Endothelial cell of umbilical vein (primary cell): Measurements from ENCODE around the gene SPDYE17. TPM values are rescaled to one million over a fixed set of nuclear protein-coding genes. Genes with fewer than 3 reads are reported as not detected.
"Not testable (repeated sequence)": the region's sequence is repeated elsewhere in the genome, so short reads cannot be mapped to it uniquely, and the experiment has no call there.

Experiments used
- BruUV-seq: library from RNA; stranded (reverse); fragments of 400-500 nt; replicated peaks from 2 replicates; lab custom pipeline; 2021; lab: Mats Ljungman, UMichigan
- CTCF ChIA-PET: fragments of 300-600, 350-600 bp; sonication (Branson Sonifier 250); formaldehyde crosslinking; loops from one replicate; lab custom pipeline; 2021; ENCODE audit warnings: antibody characterized with exemption, inconsistent platforms; lab: Charles Lee
- POLR2A ChIA-PET: fragments of 300-600, 350-600 bp; sonication (Branson Sonifier 250); formaldehyde crosslinking; loops from one replicate; lab custom pipeline; 2021; ENCODE audit warnings: antibody characterized with exemption, inconsistent platforms; lab: Charles Lee
- DNase-seq: peaks from one replicate; pipeline ENCODE4 v3.0.0-alpha.2; 2011; ENCODE audit warnings: low read depth, low spot score
- FAIRE-seq: peaks from 2 replicates; lab custom pipeline; 2011; peaks lifted over from hg19 to GRCh38; lab: Jason Lieb, UNC
- H2AFZ ChIP-seq: 2 replicates; pipeline ENCODE4 v1.6.0; 2012; ENCODE audit warnings: low read depth, low read length, control low read depth, inconsistent platforms
- H3K27ac ChIP-seq: 2 replicates; pipeline ENCODE4 v1.5.1; 2011; ENCODE audit warnings: low read depth, mild to moderate bottlenecking, control low read depth, low read length, moderate library complexity; ENCODE audit not compliant: insufficient read depth
- H3K27me3 ChIP-seq, 2 experiments: 2 replicates each; pipeline versions ENCODE4 v1.6.0 to v1.6.1; 2011; ENCODE audit warnings: low read length in 2 of 2, mixed read lengths in 1 of 2; ENCODE audit not compliant: control insufficient read depth in 2 of 2, insufficient read depth in 2 of 2
- H3K36me3 ChIP-seq, 2 experiments: 2 replicates in 1 of 2; 3 replicates in 1 of 2; pipeline ENCODE4 v1.5.1; 2011; ENCODE audit warnings: low read length in 2 of 2, mild to moderate bottlenecking in 1 of 2, moderate library complexity in 1 of 2; ENCODE audit not compliant: control insufficient read depth in 2 of 2, insufficient read depth in 2 of 2; ENCODE audit errors: extremely low read depth in 1 of 2
- H3K4me1 ChIP-seq: 3 replicates; pipeline ENCODE4 v1.5.1; 2011; ENCODE audit warnings: mild to moderate bottlenecking, low read length; ENCODE audit not compliant: control insufficient read depth, insufficient read depth; ENCODE audit errors: extremely low read depth
- H3K4me2 ChIP-seq: 2 replicates; pipeline ENCODE4 v1.6.1; 2011; ENCODE audit warnings: low read length, control low read depth, mixed read lengths; ENCODE audit not compliant: insufficient read depth
- H3K4me3 ChIP-seq, 3 experiments: fragments of 200-600 bp in 1 of 3; sonication (generic), shearing (Covaris generic) in 1 of 3; replicated peaks in 1 of 3; 2 replicates each; pipeline ENCODE4 v1.5.1; 2011 to 2016; ENCODE audit warnings: control low read depth in 3 of 3, low read length in 3 of 3, mild to moderate bottlenecking in 2 of 3, inconsistent platforms in 1 of 3, low read depth in 1 of 3, moderate library complexity in 1 of 3; ENCODE audit not compliant: insufficient read depth in 1 of 3
- H3K79me2 ChIP-seq: 2 replicates; pipeline ENCODE4 v1.6.0; 2012; ENCODE audit warnings: low read length, inconsistent platforms; ENCODE audit not compliant: control insufficient read depth, insufficient read depth
- H3K9ac ChIP-seq: replicated peaks from 2 replicates; pipeline ENCODE3; 2011; ENCODE audit warnings: low read length, control low read depth; ENCODE audit not compliant: insufficient read depth; ENCODE audit errors: extremely low read depth
- H3K9me1 ChIP-seq: replicated peaks from 3 replicates; pipeline ENCODE4 v1.6.0; 2011; ENCODE audit warnings: mild to moderate bottlenecking, low read length; ENCODE audit not compliant: control insufficient read depth, insufficient read depth; ENCODE audit errors: extremely low read depth
- H3K9me3 ChIP-seq: replicated peaks from 2 replicates; pipeline ENCODE4 v1.5.1; 2012; ENCODE audit warnings: low read length, inconsistent platforms; ENCODE audit not compliant: control insufficient read depth, insufficient read depth
- H4K20me1 ChIP-seq: replicated peaks from 2 replicates; pipeline ENCODE3; 2011; ENCODE audit warnings: mild to moderate bottlenecking, low read length; ENCODE audit not compliant: control insufficient read depth, insufficient read depth; ENCODE audit errors: extremely low read depth
- dilution Hi-C: fragments of 300-500 bp; cut with MboI; formaldehyde crosslinking; loops from one replicate; pipeline ENCODE4 v1.15.0; 2019; ENCODE audit warnings: low sequenced_read_pairs; ENCODE audit not compliant: extremely low pct_ligation_motif_present
- intact Hi-C: fragments of 100-400 bp; cut with micrococcal nuclease; formaldehyde crosslinking; loops from one replicate; pipeline ENCODE4 v1.10.0; 2022
- polyA plus RNA-seq, 4 experiments: library from polyadenylated mRNA; depleted of rRNA in 3 of 4; stranded (reverse) in 3 of 4; unstranded in 1 of 4; fragments of >200 nt; gene quantifications; 2 replicates each; pipeline versions ENCODE4 v1.2.1 to v1.2.3, GENCODE V29; 2011 to 2012; ENCODE audit warnings: missing spikeins in 1 of 4
- small RNA-seq: library from RNA; depleted of rRNA; stranded (forward); fragments of <200 nt; gene quantifications from one replicate; pipeline ENCODE3, GENCODE V24; 2012; ENCODE audit warnings: low replicate concordance, low read depth; ENCODE audit not compliant: insufficient read depth, insufficient read length
- total RNA-seq: library from RNA; stranded (reverse); gene quantifications from 2 replicates; pipeline ENCODE4 v1.2.3, GENCODE V29; 2021

SPDYE17 gene
- total and polyA plus RNA-seq, 2 donors (not counting 3 experiments of a cell fraction or from before 2014, with no cell fraction given) = not detected

DNA sequence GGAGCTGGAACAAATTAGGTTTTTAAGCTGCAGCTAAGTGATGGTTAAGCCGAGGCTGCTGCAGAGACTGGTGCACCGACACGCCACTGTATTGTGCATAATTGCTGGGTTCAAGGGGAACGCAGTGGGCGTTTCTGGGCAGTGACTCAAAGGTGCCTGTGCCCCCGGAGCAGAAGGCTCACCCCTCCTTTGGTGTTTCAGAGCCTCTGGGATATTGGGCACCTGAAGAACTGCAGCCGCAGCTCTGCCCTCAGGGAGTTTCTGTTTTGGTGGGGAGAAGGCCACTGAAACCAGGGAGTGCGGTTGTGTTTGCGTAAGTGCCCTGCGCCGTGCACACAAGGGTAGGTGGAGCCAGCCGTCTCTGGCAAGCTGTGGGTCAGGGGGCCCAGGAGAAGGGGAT lies 57.8 kb downstream of the SPDYE17 start:
- BruUV-seq, intact Hi-C loops, CTCF ChIA-PET: not testable (repeated sequence)

DNA sequence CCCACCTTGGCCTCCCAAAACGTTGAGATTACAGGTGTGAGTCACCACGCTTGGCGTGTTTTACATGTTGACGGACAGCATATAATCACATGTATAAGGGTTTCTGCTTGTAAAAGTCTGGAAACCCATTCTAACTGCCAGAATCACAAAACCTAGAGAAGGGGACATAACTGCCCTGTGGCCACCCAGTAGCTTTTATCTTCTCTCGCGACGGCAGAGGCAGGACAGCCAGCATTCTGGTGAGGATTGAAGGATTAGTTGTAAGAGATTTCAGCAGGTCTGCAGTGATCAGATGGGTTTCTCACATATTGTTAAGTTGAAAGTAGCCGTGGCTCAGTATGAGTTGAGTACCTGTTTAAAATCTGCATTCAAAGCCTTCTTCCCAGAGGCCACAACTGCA lies 59.8 kb downstream of the SPDYE17 start:
- FAIRE-seq, intact Hi-C loops: not testable (repeated sequence)

More for the DNA sequence above, 57.8 kb downstream of the SPDYE17 start:
- H3K9me3 ChIP-seq, FAIRE-seq, DNase-seq, H3K79me2 ChIP-seq, H2AFZ ChIP-seq, H3K27ac ChIP-seq, H3K9ac ChIP-seq, H3K9me1 ChIP-seq, H3K4me2 ChIP-seq, H4K20me1 ChIP-seq, dilution Hi-C loops, H3K27me3 ChIP-seq, H3K4me1 ChIP-seq, POLR2A ChIA-PET, H3K36me3 ChIP-seq, H3K4me3 ChIP-seq: not testable (repeated sequence)

More for the DNA sequence above, 59.8 kb downstream of the SPDYE17 start:
- CTCF ChIA-PET, dilution Hi-C loops, H2AFZ ChIP-seq, H3K27ac ChIP-seq, H3K36me3 ChIP-seq, H3K27me3 ChIP-seq, BruUV-seq, POLR2A ChIA-PET, H3K4me2 ChIP-seq, H3K4me1 ChIP-seq, H3K4me3 ChIP-seq, H3K9ac ChIP-seq, H3K9me3 ChIP-seq, H4K20me1 ChIP-seq, DNase-seq, H3K9me1 ChIP-seq, H3K79me2 ChIP-seq: not testable (repeated sequence)

Small RNA genes lying within 50 kb of the gene (small RNA-seq; reads per million reads assigned to genes)
- gene RF00019 = not detected

Other genes with a start within 250 kb of the SPDYE17 start
- 0.35 and 0.66 TPM in 2 replicates for gene SPDYE18, start 30.2 kb upstream of the SPDYE17 start, total RNA-seq
- not detected in 2 replicates for gene SPDYE18, start 30.2 kb upstream of the SPDYE17 start, polyA plus RNA-seq
- gene CCDC146, start 90.3 kb upstream of the SPDYE17 start, total RNA-seq = 2.2 and 2.6 TPM in 2 replicates
- 0.65 and 1.5 TPM in 2 replicates for gene CCDC146, start 90.3 kb upstream of the SPDYE17 start, polyA plus RNA-seq
- gene FGL2, start 167.5 kb upstream of the SPDYE17 start, total RNA-seq = not detected in 2 replicates
- gene FGL2, start 167.5 kb upstream of the SPDYE17 start, polyA plus RNA-seq = not detected in 2 replicates